Activated T-cell treated with anti-CD3 and anti-CD28 coated beads for 1 hour (primary cell): ENCODE measurements around the gene F8.
"Not testable (repeated sequence)": the region's sequence is repeated elsewhere in the genome, so short reads cannot be mapped to it uniquely, and the experiment has no call there.

Source experiments
- DNase-seq: peaks from one replicate; pipeline ENCODE4 v3.0.0-alpha.2; 2020; ENCODE audit warnings: low read depth

Gene F8

DNA sequence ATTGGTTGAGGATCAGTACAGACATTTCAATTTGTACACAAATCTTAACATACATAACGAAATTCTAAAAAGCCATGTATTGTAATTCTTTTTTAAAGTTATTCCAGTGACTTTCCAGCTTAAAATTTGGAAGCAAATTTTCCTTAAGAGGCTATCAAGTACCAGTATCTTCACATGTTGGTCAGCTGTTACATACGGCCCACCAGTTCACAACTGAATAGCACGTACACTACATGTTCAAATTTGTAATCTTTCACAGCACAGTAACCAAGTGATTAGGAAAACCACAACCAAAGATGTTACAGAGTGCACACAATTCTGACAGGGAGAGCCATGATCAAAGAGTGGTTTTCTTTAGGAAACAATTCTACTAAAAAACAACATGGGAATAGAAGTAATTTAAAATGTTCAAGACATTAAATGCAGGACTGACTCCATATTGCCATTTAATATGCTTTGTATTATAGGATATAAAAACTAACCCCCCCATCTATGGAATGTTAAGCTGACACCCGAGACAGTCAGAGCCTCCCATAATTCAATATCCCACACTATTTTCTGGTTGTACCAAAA, 206.1 kb downstream of the F8 start:
- DNase-seq, result not testable (repeated sequence)

DNA sequence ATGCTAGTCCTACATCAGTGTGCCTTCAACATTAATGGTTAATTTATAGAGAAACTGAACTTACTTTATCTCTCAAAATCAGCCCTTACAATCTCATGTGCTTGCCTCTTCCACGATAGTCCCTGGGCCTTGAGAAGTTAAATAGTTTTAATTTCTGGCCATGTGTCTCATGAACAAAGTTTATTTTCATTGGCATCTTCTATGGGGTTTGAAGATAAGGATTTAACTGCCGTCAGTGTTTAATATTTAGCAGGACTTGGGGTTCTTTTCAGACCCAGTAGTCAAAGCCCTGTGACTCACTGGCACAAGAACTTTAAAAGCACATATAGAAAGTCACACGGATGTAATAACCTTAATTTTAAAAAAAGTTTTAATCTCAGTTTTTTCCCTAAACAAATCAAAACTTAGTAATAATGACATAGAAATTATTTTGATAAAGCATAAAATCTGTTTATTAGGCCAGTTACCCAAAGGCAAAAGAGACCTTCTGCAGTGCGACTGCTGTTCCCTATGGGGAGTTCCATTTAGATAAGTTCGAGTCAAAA, 207.2 kb downstream of the F8 start:
- DNase-seq, result no peak

DNA sequence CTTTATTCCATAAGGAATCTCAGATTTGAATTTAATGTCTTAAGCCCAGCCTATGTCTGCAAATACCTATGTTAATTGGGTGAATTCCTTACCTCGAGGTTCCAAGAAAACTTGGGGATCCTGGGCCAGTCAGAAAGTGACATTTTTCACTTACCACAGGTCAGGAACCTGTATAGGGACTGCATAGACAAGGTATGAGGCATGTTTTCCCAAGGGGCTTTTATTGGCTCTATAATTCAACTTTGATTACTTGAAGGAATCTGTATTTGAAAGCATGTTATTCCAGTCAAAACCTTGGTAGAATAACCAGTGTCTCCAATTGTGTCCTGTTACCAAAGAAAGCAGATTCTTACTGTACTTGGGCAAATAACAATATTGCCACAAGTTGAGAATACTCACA, 208.7 kb downstream of the F8 start:
- no peak for DNase-seq

DNA sequence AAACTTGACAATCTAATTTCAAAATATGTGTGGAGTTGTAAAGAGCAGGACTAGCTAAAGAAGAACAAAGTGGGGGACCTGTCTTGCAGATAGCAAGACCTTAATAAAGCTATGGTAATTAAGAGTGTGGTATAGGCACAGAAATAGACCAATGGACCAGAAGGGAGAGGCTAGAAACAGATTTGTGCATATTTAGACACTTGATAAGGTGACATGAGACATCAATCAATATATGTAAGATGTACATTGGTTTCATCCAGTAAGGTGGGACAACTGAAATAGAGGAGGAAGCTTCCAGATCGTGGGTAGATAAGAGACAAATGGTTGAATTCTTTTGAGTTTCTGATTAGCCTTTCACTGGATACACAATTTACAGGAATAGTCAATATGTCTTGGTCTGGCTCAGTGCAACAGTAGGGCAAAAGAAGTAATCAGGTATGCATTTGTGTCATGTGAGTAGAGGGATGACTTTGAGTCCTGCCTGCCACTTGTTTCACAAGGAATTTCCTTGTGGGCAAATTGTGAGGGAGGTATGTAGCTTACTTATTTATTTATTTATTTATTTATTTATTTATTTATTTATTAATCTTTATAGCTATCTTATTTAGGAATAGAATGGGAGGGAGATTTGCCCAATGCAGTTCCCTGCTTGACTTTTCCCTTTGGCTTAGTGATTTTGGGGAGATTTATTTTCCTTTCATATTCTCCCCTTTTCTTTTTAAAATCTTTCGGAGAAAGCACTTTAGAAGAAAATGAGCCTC, 210.0 kb downstream of the F8 start:
- DNase-seq, result no peak

DNA sequence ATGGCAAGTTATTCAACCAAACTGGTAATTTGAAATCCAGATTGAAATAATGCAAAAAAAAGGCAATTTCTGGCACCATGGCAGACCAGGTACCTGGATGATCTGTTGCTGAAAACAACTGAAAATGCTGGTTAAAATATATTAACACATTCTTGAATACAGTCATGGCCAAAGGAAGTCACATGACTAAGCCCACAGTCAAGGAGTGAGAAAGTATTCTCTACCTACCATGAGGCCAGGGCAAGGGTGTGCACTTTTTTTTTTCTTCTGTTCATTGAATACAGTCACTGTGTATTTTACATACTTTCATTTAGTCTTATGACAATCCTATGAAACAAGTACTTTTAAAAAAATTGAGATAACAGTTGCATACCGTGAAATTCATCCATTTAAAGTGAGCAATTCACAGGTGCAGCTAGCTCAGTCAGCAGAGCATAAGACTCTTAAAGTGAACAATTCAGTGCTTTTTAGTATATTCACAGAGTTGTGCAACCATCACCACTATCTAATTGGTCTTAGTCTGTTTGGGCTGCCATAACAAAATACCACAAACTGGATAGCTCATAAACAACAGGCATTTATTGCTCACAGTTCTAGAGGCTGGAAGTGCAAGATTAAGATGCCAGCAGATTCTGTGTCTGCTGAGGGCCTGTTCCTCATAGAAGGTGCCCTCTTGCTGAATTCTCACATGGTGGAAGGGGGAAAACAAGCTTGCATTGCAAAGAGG, 212.4 kb downstream of the F8 start:
- DNase-seq, result no peak

DNA sequence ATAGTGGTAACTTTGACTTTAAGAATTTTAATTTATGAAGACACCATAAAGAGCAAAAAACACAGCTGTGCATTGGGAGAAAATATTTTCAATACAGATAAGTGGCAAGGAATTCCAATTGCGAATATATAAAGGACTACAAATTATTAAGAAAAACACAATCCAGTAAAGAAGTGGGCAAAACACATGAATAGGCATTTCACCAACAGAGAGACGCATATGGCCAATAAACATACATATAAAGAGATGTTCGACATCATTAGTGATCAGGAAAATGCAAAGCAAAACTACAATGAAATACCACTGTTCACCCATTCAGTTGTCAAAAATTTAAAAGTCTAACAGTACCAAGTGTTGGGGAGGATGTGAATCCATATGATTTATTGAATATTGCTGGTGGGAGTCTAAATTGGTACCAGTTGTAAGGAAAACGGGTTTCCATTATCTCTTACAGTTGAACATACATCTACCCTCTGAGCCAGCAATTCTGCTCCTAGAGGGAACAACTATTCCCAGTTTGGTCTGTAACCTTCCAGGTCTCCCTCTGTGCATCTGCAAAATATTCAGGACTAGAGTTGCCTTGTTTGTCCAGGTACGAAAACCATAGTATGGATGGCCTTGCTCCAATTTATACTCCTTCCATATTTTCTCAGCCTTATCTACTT, 215.6 kb downstream of the F8 start:
- DNase-seq, result no peak

DNA sequence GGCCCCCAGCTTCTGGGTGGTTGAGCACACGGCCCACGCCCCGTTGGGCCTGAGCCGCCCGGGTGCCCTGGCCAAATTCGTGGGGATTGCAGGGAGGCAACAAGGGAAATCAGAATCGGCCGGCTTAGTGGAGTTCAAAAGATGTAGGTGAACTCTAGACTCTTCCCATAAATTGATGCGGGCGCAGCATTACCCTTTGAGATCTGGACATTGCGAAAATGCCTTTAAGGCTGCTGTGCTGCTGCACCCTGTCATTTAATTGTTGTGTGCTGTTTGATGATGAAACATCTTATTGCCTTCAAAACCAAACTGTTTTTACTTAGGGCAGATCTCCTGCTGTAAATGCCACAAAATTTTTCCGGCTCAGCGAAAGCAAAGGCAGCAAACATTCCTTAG, 216.8 kb downstream of the F8 start:
- DNase-seq, result no peak

DNA sequence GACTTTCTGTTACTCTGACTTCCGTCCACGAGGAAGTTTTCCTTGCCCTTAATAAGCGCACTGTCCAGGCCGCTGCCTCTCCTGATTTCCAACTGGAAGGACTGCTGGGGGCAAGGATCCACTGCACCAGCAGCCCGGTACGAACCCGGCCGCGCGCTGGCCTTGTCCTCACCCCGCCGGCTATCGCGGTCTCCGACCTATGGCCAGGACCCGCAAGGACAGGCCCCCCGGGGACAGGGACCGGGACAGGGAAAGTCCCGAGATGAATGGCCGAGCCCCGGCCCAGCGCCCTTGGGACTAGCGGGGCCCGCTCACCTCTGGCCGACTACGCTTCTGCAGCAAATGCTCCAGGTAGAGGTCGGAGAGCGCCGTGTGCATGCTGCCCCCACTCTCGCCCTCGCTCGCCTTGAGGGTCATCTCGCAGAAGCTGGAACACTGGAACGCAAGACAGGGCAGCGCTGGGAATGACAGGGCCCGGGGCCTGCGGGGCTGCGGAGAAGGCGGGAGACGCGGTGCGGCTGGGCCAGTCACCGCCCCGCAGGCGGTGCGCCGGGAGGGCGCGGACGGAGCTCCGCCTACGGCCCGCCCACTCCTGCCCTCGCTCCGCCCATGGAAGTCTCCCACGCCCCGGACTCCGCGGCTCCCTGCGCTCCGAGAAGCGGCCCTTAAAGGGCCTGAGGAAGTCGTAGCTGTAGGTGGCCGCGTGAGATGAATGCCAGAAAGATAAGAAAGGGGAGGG, 217.4 kb downstream of the F8 start, which contains the start of gene MPP1:
Gene MPP1 (minus strand): TSS at position 529 of the 739 bp plus-strand sequence. CDS start 112 bp downstream, at position 417.
- DNase-seq, result peak; percentile 63

DNA sequence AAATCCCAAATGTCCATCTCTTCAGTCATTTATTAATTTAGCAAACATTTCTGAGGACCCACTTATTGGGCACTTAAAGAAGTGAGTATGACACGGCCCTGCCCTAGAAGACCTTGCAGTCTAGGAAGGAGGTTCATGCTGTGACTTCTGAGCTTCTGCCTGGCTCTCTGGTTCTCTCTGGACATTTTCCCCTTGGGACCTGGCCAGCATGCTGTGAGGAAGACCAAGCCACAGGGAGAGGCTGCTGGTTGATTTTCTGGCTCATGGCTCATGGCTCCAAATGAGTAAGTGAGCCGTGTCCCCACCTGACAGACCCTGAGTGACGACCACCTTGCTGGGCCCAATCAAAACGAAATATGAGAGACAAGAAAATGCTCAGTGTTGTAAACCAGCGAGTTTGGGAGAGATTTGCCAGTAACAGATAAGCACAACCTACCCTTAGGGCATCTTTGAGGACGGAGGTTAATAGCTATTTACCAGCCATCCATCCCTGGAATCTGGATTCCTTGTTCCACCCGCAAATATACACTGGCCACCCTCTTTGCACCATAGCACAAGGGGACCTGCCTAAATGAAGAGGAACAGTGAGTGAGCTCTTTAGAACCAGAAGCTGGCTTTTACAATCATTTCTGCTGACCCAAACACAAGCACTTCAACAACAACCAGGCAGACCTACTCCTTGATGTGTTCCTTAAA, 218.1 kb downstream of the F8 start:
- no peak for DNase-seq

DNA sequence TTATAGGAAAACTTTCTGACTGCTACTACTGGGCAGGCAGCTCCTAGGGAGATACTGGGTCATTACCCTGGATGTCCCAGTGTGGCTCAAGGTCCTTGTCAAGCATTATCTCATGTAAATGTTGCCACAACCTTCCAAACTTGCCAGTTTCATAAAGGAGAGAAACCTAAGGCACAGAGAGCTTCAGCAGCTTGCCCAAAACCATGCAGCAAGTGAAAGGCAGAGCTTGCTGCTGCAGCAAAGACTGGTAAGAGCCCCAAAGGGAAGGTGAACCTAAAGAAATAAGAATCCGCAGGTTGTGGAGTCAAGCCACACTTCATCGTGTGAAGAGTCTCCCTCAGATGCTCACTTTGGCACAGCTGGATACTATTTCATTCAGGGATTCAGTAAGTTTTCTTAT, 219.6 kb downstream of the F8 start:
- no peak for DNase-seq

DNA sequence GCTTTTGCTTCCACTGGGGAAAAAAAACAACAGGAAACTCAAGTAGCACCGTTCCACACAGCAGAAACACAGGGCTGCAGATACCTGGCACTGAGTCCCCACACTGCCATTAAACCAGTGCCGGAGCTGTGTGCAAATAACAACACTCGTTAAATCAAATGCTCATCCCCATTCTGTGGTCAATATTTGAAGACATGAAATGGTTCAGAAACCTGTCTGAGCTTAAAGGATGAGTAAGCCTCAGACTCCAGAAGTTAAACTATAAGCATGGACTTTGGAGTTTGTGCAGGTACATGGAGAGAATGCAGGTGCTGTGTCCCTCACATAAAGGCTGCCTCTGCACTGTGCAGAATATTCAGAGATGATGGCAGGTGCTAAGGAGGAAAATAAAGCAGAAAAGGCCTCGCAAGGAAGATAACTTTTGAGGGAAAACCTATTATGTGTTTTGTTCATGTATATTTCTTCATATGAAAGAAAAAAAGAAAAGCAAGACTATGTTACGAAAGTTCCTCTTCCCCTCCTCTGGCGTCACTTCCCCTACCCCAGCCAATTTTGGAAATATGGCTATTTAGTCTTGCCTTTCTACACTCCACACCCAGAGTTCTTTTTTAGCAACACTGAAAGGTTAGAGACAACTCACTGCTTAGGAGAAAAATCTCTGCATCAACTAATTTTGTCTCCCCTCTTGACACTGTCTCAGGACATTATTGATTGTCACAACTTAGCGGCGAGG, 221.9 kb downstream of the F8 start:
- DNase-seq, result no peak

DNA sequence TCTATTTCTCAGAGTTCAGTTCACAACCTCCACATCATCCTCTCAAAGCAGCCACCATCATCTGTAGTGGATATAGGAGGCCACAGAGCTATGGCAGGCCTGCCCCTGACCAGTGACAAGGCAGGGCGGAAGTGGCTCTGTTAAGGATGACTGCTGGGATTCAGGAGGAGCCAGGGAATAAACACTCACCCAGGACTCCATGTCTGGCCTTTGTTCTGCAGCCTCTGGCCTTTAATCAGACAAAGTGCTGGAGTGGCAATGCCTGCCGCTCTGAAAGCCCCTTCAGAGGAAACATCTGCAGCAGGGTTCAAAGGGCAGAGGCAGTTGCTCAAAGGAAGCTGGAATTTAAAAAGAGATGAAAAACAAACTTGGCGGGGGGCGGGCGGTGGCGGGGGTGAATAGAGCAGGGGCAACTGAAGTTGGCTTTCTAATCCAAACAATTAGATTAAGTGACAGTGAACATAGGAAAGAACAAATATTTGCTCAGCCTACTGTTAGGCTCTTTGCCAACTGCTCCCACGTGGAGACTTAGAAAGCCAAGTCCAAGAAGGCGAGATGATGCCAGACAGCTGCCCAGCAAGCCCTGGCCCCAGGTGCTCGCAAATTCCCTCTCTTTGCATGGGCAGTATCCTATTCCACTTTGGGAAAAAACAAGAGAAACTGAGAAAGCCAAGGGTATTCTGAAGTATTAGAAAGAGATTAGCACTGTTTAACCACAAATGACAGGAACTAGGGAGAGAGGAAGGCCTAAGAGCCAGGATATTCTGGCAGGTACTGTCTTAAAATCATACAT, 222.8 kb downstream of the F8 start:
- no peak for DNase-seq

DNA sequence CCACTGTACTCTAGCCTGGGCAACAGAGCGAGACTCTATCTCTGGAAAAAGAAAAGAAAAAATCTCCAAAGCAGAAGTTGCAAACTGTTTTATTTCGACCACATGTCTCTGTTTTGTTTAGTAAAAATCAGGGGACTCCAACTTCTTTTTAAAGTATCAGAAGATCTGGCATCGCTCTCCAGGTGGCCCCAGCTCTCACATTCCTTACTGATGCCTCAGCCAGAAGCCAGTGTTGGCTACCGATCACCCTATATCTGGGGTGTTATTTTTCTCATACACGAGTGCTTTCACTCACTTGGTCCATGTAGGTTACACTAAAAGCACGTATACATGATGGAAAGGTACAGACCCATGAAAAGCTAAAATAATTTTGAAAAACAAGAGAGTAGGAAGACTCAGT, 225.5 kb downstream of the F8 start:
- DNase-seq, result no peak

DNA sequence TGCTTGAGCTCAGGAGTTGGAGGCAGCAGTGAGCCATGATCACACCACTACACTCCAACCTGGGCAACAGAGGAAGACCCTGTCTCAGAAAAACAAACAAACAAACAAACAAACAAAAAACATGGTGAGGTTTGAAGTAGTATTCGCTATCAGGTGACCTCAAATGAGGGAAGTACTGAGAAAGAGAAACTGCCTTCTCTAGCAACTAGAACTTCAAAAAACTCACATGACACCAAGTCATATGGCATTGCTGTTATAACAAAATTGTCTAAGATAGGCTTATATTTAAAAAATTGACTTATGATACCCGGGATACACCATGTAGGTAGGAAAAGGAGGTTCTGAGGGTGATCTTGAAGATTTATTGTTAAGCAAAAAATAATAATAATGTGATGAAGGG, 227.5 kb downstream of the F8 start:
- no peak for DNase-seq

DNA sequence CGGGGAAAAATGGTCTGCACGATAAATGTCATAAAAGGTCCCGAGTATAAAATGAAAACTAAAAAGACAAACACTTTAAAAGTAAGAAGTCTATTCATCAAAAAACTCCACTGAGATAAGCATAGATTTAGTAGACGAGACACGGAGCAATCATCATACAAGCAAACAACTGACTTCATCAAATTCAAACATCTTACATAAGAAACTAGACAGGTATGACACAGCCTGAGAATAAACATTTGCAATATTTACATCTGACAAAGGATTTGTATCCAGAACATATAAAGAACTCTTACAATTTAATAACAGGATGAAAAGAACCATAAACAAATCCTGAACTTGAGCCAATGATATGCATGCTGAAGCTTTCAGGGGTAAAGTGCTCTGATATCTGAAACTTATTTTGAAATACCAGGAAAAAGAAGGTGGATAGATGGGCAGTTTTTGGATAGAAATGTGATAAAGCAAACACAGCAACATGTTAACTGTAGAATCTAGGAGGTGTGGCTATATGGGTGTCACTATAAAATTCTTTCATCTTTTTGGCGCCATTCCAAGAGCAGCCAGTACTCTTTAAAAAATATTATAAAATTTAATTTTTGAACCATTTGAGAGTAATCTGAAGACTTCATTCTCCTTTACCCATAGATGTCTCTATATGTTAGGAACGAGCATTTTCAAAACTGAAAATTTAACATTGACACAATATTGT, 229.3 kb downstream of the F8 start:
- DNase-seq, result no peak

DNA sequence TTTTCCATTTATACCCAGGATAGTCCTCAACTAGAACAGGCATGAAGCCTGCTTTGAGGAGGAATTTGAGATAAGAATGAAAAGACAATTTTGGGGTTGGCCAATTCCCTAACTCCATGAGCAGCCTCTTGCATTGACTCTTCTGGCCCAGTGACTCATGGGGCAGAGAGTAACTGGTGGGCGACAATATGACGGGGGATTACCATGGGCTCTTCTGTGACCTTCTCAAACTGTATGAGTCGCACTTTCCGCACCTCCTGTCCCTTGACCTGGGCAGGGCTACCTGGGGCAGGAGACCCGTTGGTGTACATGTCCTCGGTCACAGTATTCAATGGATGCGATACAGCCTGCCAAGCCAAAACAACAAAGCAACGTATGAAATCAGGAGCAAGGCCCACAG, 230.6 kb downstream of the F8 start:
- no peak for DNase-seq

DNA sequence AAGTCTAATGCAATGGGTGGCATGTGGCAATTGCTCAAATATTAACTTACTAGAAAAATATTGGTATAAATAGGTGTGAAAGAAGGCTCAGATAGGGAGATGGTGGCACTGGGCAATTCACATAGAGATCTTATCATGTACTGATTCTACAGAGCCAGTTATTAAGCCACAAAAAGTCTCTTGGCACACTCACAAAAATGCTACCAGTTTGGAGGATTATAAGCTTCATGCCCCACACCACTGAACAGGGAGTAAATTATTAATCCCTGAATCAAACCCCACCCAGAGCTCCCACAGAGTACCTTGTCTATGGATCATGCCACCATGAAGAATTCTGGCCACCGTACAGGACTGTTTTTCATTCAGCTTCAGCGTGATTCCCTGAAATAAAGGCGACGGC, 231.1 kb downstream of the F8 start:
- DNase-seq, result no peak
